DMS 273 treated with DMSO at 0.1 percent for 48 hours (cell line): Measurements from ENCODE around the gene TCF3.

Experiments
- DNase-seq: peaks from one replicate; lab custom pipeline; 2025; lab: John Stamatoyannopoulos, UW

TCF3 gene

DNA sequence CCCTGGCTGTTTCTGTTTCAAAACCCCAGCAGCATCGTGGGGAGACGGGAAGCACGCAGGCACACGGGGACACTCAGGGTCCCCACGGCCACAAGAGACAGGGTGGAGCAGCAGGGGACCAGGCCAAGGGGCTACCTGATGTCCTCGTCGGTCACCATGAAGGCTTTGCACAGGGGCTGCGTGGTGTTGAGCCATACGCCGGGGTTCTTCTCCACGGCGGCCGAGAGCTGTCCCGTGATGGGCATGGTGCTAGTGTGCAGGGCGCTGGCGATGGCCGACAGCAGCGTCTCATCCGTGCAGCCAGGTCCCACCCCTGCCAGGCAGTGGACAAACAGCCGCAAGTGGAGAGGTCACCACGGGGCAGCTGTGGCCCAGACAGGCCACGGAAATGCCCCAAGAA, 71.5 kb downstream of the TCF3 start:
- no peak for DNase-seq

DNA sequence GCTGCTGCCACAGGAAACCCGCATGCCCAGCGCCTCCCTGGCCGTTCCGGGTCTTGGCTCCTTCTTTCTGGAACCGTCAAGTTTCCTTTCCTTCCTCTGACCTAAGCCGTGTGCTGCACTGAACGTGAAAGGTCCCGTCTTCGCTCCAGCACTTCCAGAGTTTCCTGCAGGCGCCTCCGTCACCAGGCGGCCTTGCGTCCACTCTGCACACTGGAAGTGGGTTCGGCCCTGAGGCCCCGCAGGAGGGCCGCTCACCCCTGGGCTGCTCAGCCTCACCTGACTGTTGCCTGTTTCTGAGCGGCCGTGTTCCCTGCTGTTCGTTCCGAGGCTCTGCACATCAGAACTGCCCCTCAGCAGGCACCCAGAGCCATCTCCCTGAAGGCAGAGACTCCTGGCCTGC, 72.0 kb downstream of the TCF3 start:
- DNase-seq: no peak

DNA sequence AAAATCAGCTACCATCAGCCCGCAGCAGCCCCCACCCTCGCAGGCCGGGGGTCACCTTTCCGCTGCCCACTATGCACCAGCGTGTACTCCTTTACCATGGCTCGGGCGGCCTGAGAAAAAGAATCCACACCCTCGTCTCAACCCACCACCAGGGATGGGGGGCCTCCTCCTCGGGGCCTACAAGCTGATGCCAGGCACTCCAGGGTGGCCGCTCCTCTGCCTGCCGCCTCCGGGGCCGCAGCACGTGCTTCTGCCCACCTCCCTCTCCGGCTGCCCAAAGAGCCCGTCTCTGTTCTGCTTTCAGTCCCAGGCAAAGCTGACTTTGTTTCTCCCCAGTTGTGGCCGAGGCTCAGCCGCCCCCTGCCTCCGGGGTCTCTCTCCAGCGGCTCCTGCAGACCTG, 73.2 kb downstream of the TCF3 start:
- DNase-seq: no peak

DNA sequence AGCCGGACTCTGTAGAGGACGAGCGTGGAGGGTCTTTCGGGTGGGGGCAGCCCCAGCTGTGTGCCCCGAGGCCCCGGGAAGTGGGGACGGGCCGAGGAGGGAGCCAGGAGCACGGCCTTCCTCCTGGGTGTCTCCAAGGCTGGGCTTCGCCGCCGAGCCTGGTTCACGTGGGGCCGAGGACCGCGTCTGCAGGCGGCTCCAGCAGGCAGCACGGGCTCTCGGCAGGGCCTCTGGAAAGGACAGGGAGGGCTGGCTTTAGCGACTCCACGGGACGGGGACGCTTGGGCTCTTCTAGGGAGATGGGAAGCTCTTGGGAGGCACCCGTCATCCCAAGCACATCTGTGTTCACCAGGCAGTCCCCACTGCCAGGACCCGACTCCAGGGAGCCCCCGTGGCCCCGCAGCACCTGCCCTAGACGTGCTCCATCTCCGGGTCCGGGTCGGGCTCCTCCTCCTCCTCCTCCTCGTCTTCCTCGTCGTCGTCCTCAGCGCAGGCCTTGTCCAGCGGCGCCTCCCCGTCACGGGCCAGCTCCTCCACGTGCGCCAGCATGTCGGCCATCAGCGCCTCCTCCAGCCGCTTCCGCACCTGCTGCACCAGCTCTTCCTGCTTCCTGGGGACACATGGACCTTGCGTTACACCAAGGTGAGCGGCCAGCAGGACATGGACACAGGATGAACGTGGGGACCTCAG, 74.3 kb downstream of the TCF3 start:
- DNase-seq: peak; percentile 12

DNA sequence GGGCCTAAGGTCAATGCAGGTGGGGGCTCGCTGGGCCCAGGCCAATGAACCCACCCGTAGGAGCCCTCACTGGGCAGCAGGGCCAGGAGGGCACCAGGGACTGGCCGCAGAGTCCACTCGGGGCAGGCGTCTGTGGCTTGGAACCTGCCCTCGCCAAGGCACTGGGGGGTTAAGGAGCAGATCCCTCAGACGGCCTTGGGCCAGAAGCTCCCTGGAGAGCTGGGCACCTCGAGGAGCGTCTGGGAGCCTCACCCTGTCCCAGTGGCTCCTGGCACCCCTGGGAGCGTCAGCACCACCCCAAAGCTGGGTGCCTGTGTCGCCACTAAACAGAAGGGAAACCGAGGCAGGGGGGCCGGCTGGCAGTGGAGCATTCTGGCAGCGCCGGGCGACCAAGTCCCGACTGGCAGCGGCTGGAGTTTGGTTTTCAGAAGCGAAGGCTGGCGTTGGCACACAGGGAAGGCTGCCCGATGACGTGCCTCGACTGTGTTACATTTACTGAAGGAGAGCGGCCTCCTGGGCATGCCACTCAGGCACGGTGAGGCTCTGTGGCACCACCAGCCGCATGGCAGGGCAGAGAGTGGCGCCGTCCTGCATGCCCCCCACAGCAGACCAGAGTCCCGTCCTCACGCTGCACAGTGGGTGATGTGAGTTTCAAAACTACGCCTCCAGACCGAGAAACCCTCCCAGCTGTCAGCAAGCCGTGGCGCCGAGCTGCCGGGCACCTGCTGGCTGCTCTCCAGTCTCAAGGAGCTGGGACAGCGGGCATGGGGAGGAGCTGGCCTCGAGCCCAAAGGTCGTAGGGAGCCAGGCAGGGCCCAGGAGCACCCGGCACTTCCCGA, 75.1 kb downstream of the TCF3 start:
- peak; percentile 34 for DNase-seq

DNA sequence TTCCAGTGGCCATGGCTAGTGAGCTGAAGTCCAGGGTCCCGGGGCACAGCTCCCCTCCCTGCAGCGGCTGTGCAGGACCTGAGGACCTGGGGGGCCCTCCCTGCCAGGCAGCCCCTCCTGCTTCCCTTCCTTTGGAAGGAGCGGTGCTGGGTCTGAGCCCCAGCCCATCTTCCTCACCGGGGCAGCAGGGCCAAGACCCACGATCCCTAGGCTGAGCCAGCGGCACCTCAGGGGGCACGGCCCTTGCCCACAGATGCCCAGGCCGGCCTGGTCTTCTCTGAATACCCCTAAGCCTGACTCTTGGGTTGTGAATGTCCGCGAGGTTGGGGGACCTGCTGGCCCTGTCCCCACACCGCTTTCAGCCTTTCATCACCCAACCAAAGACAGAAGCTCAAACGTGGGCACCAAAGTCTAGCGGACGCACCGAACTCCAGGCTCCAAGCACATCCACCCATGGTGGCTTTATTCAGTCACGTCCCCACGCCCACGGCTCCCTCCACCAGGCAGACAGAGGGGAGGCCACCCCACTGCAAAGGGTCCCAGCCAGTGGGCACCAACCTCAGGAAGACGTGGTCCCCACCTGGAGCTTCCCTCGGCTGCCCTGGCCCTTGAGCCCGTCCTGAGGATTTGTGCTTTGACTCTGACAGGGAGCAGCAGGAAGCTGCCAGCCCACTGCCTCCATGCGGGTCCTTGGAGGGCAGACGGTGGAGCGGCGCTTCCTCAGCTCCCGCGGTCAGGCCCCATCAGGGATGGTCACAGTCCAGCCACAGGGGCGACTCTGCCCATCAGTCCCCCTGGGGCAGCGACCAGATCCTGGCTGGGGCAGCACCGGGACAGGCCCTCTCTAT, 75.9 kb downstream of the TCF3 start:
- no peak for DNase-seq

DNA sequence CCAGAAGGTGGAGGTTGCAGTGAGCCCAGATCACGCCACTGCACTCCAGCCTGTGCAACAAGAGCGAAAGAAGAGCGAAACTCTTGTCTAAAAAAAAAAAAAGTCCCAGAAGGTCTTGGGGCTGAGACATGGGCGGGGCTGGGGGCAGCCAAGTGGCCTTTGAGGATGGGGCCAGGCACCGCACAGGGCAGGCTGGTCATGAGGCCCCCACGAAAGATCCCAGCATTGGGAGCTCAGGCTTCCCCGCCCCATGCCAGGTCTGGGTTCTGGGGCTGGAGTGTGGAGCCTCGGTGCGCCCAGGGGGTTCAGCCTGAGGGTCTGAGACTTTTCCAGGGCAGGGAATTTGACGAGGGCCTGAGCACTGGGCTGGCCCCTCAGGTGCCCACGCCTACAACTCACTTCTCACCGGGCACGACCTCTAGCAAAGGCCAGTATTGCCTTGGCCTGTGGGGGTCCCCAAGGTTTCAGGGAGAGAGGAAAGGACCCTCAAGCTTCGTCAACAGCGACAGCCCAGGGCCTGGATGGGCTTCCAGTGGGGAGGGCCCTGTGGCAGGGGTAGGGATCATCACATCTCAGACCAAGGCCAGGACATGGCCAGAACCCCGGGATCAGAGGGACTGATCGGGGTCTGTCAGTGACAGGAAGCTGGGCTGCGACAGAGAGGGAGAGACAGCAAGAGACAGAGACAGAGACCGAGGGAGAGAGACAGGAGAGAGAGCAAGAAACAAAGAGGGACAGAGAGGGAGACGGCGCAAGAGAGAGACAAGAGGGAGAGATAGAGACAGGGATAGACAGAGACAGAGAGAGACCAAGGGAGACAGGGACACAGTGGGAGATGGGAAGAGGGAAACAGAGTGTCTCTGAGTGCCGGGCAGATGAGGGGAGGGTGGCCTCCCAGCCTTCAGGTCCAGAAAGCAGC, 76.8 kb downstream of the TCF3 start:
- no peak for DNase-seq

DNA sequence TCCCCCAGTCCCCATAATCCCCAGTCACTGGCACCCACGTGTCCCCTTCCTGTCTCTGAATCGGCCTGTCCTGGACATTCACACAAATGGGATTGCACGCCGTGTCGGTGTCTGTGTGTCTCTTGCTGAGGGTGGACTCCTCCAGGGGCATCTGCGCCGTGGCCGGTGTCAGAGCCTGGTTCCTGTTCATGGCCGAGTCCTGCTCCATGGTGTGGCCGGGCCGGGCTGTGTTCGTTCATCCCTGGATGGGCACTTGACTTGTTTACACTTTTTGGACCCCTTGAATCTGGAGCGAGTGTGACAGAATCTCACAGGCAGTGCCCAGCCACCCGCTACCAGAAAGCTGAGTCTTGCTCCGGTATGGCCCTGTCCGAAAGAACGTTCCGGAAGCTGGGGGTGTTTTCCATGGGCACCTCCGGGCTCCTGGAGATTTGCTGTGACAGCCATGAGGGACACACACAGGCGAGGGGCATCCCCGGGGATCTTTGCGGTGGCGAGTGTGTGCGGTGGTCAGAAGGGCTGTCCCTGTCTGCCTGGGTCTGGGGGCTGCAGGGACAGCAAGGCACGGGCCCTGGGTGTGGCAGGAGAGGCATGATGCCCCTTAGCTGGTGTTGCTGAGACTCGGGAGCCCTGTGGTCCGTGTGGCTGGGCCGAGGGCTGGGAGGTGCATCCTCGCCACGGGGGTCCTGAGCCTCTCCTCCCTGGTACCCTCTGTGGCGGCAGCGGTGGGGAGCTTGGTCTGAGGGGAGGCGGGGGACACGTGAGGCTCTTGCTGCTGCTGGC, 77.9 kb downstream of the TCF3 start:
- no peak for DNase-seq

DNA sequence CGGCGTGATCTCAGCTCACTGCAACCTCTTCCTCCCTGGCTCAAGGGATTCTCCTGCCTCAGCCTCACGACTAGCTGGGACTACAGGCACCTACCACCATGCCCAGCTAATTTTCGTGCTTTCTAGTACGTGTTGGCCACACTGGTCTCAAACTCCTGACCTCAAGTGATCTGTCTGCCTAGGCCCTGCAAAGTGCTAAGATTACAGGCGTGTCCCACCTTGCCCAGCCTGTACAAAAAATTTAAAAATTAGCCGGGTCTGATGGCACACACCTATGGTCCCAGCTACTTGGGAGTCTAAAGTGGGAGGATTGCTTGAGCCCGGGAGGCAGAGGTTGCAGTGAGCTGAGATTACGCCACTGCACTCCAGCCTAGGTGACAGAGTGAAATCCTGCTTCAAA, 79.6 kb downstream of the TCF3 start:
- DNase-seq: no peak

DNA sequence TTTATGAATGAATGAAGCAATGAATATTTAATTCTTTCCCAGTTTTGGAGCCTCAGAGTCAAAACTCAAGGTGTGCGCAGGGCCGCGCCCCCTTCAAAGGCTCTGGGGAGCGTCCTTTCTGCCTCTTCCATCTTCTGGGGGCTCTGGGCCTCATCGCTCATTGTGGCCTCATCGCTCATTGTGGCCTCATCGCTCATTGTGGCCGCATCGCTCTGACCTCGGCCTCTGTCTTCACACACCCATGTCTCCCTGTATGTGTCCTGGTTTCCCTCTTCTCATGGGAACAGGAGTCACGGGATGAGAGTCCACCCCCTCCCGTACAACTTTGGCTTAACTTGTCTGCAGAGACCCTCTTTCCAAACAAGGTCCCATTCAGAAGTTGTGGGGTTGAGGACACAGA, 81.1 kb downstream of the TCF3 start:
- DNase-seq: no peak

DNA sequence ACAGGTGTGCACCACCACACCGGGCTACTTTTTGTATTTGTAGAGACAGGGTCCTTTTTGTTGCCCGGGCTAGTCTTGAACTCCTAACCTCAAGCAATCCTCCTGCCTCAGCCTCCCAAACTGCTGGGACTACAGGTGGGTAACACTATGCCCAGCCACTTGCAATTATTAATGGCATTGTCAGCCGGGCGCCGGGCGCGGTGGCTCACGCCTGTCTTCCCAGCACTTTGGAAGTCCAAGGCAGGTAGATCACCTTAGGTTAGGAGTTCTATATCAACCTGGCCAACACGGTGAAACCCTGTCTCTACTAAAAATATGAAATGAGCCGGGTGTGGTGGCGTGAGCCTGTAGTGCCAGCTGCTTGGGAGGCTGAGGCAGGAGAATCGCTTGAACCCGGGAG, 81.6 kb downstream of the TCF3 start:
- DNase-seq: no peak

DNA sequence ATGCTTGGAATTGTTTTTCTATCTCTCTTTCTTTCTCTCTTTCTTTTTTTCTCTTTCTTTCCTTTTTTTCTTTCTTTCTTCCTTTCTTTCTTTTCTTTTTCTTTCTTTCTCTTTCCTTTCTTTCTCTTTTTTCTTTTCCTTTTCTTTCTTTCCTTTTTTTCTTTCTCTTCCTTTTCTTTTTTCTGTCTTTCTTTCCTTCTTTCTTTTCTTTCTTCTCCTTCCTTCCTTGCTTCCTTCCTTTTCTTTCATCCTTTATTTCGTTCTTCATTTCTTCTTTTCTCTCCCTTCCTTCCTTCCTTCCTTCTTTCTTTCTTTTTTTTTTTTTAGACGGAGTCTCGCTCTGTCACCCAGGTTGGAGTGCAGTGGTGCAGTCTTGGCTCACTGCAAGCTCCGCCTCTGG, 82.4 kb downstream of the TCF3 start:
- no peak for DNase-seq

DNA sequence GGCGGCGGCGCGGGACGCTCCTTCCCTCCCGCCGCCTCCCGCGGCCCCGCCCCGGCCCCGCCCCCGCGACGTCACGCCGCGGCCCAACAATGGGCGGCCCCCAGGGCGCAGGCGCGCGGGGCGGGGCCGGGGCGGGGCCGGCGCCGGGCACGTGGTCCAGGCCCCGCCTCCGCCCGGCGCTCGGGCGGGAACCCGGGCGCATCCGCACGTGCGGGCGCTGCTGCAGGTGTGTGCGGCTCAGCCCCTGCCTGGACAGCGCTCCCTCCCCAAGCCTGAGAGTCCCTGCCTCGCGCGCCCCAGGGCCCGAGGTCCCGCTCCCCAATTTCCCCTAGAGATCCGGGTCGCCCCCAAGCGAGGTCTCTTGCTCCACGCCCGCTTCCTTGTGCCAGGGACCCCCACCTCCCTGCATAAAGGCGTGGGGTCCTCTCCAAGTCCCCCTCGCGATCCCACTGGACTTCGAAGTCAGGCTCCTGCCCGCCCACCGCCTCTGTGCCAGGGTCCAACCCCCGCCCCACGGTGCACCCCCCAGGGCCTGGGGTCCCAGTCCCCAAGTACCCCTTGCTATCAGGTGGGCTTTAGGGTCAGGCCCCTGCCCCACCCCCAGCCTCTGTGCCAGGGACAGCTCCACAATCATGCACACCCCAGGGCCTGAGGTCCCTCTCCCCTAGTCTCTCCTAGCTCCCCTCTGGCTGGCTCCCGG, 83.9 kb downstream of the TCF3 start, which contains the start of gene MEX3D:
Gene MEX3D, minus strand, starts transcription at position 6 of the 700 bp plus-strand sequence. CDS start 267 bp downstream, outside the sequence.
- DNase-seq: no peak

DNA sequence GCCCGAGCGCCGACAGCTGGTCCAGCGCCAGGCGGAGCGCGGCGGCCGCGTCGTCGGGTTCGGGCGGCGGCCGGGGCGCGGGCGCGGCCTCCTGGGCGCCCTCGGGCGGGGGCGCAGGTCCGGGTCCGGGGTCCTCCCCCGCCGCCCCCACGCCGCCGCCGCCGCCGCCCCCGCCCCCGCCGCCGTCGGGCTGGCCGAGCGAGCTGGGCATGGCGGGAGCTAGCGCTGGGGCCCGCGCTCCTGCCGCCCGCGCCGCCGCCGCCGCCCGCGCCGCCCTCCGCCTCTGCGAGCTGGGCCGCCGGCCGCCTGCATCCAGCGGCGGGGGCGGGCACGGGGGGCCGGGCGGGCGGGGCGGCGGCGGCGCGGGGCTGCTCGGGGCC, 84.6 kb downstream of the TCF3 start:
- no peak for DNase-seq

DNA sequence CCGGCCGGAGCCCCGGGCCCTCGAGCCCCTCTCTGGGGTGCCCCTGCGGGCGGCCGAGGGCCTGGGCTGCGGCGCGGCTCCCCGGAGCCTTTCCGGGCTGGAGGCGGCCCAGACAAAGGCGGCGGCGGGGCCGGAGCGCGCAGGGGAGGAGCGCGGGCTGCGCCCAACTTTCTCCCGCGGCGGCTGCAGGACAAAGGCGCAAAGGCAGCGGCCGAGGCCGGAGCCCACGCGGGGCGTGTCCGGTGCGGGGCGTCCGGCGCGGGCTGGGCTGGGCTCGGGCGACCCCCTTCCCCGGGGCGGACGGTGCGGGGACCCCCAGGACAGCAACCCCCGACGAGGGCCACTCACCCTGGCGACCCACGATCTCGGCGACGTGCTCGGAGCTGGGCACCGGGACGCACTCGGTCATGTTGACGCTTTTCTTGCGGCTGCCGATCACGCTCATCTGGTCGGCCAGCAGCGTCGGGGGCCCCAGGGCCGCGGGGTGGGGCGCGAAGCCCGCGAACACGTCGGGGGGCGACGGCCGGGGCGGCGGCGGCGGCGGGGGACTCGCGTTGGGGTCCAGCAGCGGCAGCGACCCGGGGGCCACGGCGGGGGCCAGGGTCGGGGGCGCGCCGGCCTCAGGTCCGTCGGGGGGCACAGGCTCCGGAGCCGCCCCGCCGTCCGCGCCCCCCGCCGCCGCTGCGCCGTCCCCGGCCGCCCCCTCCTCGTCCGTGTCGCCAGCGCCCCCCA, 85.1 kb downstream of the TCF3 start:
- no peak for DNase-seq

DNA sequence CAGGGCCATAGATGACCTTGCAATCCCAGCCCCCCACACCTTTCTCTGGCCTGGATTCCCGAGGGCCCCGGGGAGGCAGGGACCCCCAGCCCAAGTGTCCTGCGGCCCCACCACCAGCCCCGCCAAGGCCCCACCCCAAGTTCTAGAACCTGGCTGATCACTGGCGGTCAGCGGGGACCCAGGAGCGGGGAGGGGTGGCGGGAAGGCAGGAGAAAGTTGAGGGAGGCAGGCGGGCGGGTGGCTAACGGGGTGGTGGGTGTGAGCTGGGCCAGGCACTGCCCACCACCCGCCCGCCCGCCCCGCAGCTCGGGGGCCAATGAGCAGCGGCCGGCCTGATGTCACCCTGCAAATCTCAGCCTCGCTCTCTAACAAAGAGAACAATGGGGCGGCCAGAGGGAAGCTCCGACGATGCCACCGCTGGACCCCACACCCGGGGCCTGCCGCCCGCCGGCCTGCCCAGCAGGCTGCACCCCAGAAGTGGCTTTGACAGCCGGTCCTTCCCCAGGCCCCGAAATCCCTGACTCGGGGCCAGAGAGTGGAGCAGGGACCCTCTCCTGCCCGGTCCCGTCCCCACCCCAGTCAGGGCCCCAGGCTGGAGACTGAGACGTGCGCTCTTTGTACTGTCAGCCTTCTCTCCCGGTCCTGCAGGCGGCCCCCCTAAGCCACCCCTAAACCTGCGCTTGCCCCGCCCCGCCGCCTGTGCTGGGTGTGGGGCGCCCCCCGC, 85.9 kb downstream of the TCF3 start:
- DNase-seq: no peak

DNA sequence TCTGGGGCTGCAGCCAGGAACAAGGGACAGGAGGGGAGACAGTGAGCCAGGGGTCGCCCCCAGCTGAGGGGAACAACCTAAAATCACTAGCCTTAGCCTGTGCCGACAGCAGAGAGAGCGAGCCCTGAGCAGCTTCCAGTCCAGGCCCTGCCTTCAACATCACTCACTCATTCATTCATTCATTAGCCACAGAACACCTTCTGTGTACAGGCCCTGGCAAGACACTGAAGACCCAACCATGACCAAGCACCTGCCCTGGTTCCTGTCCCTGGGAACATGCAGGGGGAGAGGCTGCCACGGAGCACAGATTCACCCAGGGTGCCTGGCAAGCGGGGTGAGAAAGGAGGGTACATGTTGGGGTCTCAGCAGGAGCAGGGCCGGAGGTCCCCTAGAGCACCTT, 89.2 kb downstream of the TCF3 start:
- DNase-seq: no peak

DNA sequence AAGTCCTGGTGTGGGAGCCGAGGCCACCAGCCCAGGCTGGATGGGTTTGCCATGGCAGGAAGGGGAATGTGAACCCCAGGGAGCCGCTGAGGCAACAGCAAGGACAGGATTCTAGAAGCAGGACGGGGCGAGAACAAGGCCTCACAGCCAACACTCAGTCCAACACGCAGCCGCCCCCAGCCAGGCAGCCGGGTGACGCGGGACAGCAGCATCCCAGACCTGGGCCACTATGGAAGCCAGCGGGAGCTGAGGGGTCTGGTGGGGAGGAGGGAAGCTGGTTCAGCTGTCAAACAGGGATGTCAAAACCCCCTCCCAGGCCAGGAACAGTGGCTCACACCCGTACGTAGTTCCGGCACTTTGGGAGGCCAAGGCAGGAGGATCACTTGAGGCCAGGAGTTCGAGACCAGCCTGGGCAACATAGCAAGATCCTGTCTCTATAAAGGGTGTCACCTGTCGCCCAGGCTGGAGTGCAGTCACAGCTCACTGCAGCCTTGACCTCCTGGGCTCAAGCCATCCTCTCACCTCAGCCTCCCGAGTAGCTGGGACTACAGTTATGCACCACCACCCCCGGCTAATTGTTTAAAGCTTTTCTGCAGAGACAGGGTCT, 91.1 kb downstream of the TCF3 start:
- no peak for DNase-seq
